HuH-7 (cell line): Measurements from ENCODE around the gene COIL.

Source experiments
- DNase-seq: peaks from one replicate; pipeline ENCODE4 v3.0.0; 2011; ENCODE audit warnings: low spot score

The COIL gene

GRCh38 chr17:56935461-56935860 is 25.4 kb downstream of the COIL start:
- no peak for DNase-seq

GRCh38 chr17:56934280-56934679 is 26.6 kb downstream of the COIL start:
- no peak for DNase-seq

- DNase-seq, result no peak
These were observed 27.0 kb downstream of the COIL start for GRCh38 chr17:56933868-56934267.

- no peak for DNase-seq
These were observed 27.6 kb downstream of the COIL start for GRCh38 chr17:56933151-56933745.

- no peak for DNase-seq
These were observed 30.0 kb downstream of the COIL start for GRCh38 chr17:56930739-56931337.

- DNase-seq, result no peak
These were observed 31.4 kb downstream of the COIL start for GRCh38 chr17:56929362-56929969.

GRCh38 chr17:56928586-56928985 is 32.3 kb downstream of the COIL start:
- no peak for DNase-seq

- DNase-seq, result no peak
These were observed 34.1 kb downstream of the COIL start for GRCh38 chr17:56926704-56927103.

- DNase-seq, result no peak
These were observed 34.6 kb downstream of the COIL start for GRCh38 chr17:56926270-56926669.

- DNase-seq, result no peak
These were observed 35.8 kb downstream of the COIL start for GRCh38 chr17:56925088-56925487.

GRCh38 chr17:56919717-56920116 is 41.1 kb downstream of the COIL start:
- no peak for DNase-seq

GRCh38 chr17:56918916-56919315 is 41.9 kb downstream of the COIL start:
- no peak for DNase-seq

GRCh38 chr17:56917559-56918296 is 43.1 kb downstream of the COIL start:
- no peak for DNase-seq

- no peak for DNase-seq
These were observed 46.1 kb downstream of the COIL start for GRCh38 chr17:56914581-56915273.

GRCh38 chr17:56913867-56914580 is 46.8 kb downstream of the COIL start, which contains the start of gene TRIM25:
Gene TRIM25 (minus strand): TSS chr17:56914049. CDS start chr17:56913988, 61 bp downstream.
- peak; percentile 97 for DNase-seq

- DNase-seq, result no peak
These were observed 47.4 kb downstream of the COIL start for GRCh38 chr17:56913353-56913866.

- DNase-seq, result no peak
These were observed 47.9 kb downstream of the COIL start for GRCh38 chr17:56913000-56913311.

- no peak for DNase-seq
These were observed 48.5 kb downstream of the COIL start for GRCh38 chr17:56912105-56912999.

- DNase-seq, result no peak
These were observed 50.2 kb downstream of the COIL start for GRCh38 chr17:56910509-56911235.
